Small intestine (tissue), 7 donors: ENCODE results near the gene LRRC56. TPM values are rescaled to one million over a fixed set of nuclear protein-coding genes. Genes with fewer than 3 reads are reported as not detected.

Experiments used
- DNase-seq, 2 donors: peaks; one replicate each; pipeline versions ENCODE4 v3.0.0 to v3.0.0-alpha.2; 2013
- FAIRE-seq: peaks from 2 replicates; lab custom pipeline; 2012; peaks lifted over from hg19 to GRCh38; lab: Jason Lieb, UNC
- H3K27ac ChIP-seq, 3 donors: one replicate each; pipeline ENCODE4 v1.5.1; 2013; ENCODE audit warnings: low read length in 2 of 3, mild to moderate bottlenecking in 2 of 3, control low read depth in 1 of 3, inconsistent platforms in 1 of 3, low read depth in 1 of 3, moderate library complexity in 1 of 3
- H3K27me3 ChIP-seq, 3 donors: one replicate each; pipeline ENCODE4 v1.6.1; 2013; ENCODE audit warnings: low read length in 3 of 3, inconsistent platforms in 1 of 3; ENCODE audit not compliant: control insufficient read depth in 3 of 3, insufficient read depth in 3 of 3
- H3K36me3 ChIP-seq, 3 donors: one replicate each; pipeline ENCODE4 v1.6.1; 2013; ENCODE audit warnings: low read length in 3 of 3, inconsistent platforms in 1 of 3, low read depth in 1 of 3, mild to moderate bottlenecking in 1 of 3, moderate library complexity in 1 of 3; ENCODE audit not compliant: control insufficient read depth in 3 of 3, insufficient read depth in 2 of 3
- H3K4me1 ChIP-seq, 3 donors: one replicate each; pipeline ENCODE4 v1.6.1; 2013; ENCODE audit warnings: low read length in 2 of 3, inconsistent platforms in 1 of 3, low read depth in 1 of 3, mild to moderate bottlenecking in 1 of 3, moderate library complexity in 1 of 3; ENCODE audit not compliant: control insufficient read depth in 3 of 3, insufficient read depth in 2 of 3
- H3K4me3 ChIP-seq, 3 donors: one replicate each; pipeline ENCODE4 v1.5.1; 2013; ENCODE audit warnings: low read length in 3 of 3, control low read depth in 1 of 3, inconsistent platforms in 1 of 3, low read depth in 1 of 3, mild to moderate bottlenecking in 1 of 3, moderate library complexity in 1 of 3
- H3K9me3 ChIP-seq, 2 donors: one replicate each; pipeline ENCODE4 v1.6.1; 2013; ENCODE audit warnings: low read depth in 1 of 2, low read length in 1 of 2; ENCODE audit not compliant: control insufficient read depth in 2 of 2, insufficient read depth in 1 of 2
- WGBS, 3 donors: extraction: QIAGEN DNeasy Blood & Tissue Kit; methylation state at CpG; one replicate each; pipeline ENCODE4 v1.1.7; 2013; 5-methylcytosine and 5-hydroxymethylcytosine counted together
- polyA plus RNA-seq, 4 donors: library from polyadenylated mRNA; stranded (reverse) in 3 of 4; unstranded in 1 of 4; fragments of 200-250 nt in 3 of 4; fragments of 120-200 nt in 1 of 4; gene quantifications; one replicate each; pipeline versions ENCODE4 v1.2.1 to v1.2.3, GENCODE V29; 2013
- donor health status: healthy with polysubstance abuse.
- donor health status: control.
- donor health status: control.
- donor health status: Bipolar disorder and iron deficiency.
- donor health status: healthy.

The LRRC56 gene
- polyA plus RNA-seq, 4 donors = 0.54 to 2.7 (median 1.0) TPM

- 71 to 79% (median 75%) methylated on average over 7 of the region's 7 CpGs for WGBS, 3 donors
- no peak for FAIRE-seq
- Histone ChIP-seq H3K4me1 (peaks cover 3 to 26% (median 7%) of the 10 kb centered on the region in 3 donors), H3K4me3 (peak overlapping the region in 2 of 3 donors; percentile 39 to 51), H3K36me3 (peaks cover 0 to 51% (median 2%) of the 10 kb centered on the region in 3 donors), H3K27ac (peak overlapping the region in 1 of 3 donors; percentile 68), H3K27me3 (no peaks in the 10 kb centered on the region), H3K9me3 (no peaks in the 10 kb centered on the region)
- DNase-seq = no peak
Measured at GRCh38 chr11:504994-505344, 32.4 kb upstream of the LRRC56 start.

GRCh38 chr11:506238-506994 is 30.9 kb upstream of the LRRC56 start:
- FAIRE-seq = no peak
- DNase-seq = peak; percentile 96 to 99
- Histone ChIP-seq H3K27me3 (no peaks in the 10 kb centered on the region), H3K27ac (peak overlapping the region; percentile 98 to 100 (median 99)), H3K4me3 (peak overlapping the region; percentile 65 to 79 (median 65)), H3K9me3 (no peaks in the 10 kb centered on the region), H3K4me1 (peaks cover 3 to 26% (median 7%) of the 10 kb centered on the region in 3 donors), H3K36me3 (peaks cover 0 to 49% (median 2%) of the 10 kb centered on the region in 3 donors)
- WGBS, 3 donors = 0% methylated on average over 53 to 71 of the region's 71 CpGs

- 1 to 3% (median 1%) methylated on average over 47 to 93 of the region's 93 CpGs for WGBS, 3 donors
- FAIRE-seq = no peak
Measured at GRCh38 chr11:506995-507726, 30.2 kb upstream of the LRRC56 start, which contains the start of gene RNH1. RNH1 (minus strand) TSS chr11:507242; CDS start chr11:502162, 5,080 bp downstream.

GRCh38 chr11:507727-508515 is 29.4 kb upstream of the LRRC56 start:
- FAIRE-seq (no peak), DNase-seq (no peak)
- peak overlapping the region; percentile 34 to 65 (median 45) for H3K4me3 ChIP-seq
- no peaks in the 10 kb centered on the region for H3K27me3 ChIP-seq
- peaks cover 0 to 40% (median 3%) of the 10 kb centered on the region in 3 donors for H3K36me3 ChIP-seq
- peak overlapping the region; percentile 11 to 56 (median 38) for H3K27ac ChIP-seq
- peaks cover 3 to 26% (median 7%) of the 10 kb centered on the region in 3 donors for H3K4me1 ChIP-seq
- 42 to 59% (median 57%) methylated on average over 43 to 45 of the region's 45 CpGs for WGBS, 3 donors
- H3K9me3 ChIP-seq = no peaks in the 10 kb centered on the region

More at GRCh38 chr11:506995-507726, 30.2 kb upstream of the LRRC56 start, which contains the start of gene RNH1:
- peak; percentile 95 for DNase-seq
- Histone ChIP-seq H3K36me3 (peaks cover 0 to 46% (median 3%) of the 10 kb centered on the region in 3 donors), H3K4me3 (peak within 1 kb of the TSS; percentile 65 to 79 (median 65)), H3K4me1 (peaks cover 3 to 26% (median 7%) of the 10 kb centered on the region in 3 donors), H3K9me3 (no peaks in the 10 kb centered on the region), H3K27me3 (no peaks in the 10 kb centered on the region), H3K27ac (peak within 1 kb of the TSS; percentile 98 to 100 (median 99))

- no peaks in the 10 kb centered on the region for H3K9me3 ChIP-seq
- peaks cover 3 to 23% (median 7%) of the 10 kb centered on the region in 3 donors for H3K4me1 ChIP-seq
- H3K36me3 ChIP-seq = peaks cover 0 to 46% (median 3%) of the 10 kb centered on the region in 3 donors
- DNase-seq (no peak), FAIRE-seq (no peak)
- no peak overlapping the region for H3K27ac ChIP-seq
- no peak overlapping the region for H3K4me3 ChIP-seq
- WGBS, 3 donors = 83 to 95% (median 92%) methylated on average over 5 of the region's 5 CpGs
- no peaks in the 10 kb centered on the region for H3K27me3 ChIP-seq
Measured at GRCh38 chr11:508956-509355, 28.4 kb upstream of the LRRC56 start.

GRCh38 chr11:512761-513595 is 24.3 kb upstream of the LRRC56 start:
- H3K9me3 ChIP-seq = peaks cover 0 to 19% of the 10 kb centered on the region in 2 donors
- H3K4me1 ChIP-seq = no peaks in the 10 kb centered on the region
- peaks cover 0 to 57% (median 3%) of the 10 kb centered on the region in 3 donors for H3K36me3 ChIP-seq
- DNase-seq = no peak
- no peaks in the 10 kb centered on the region for H3K27me3 ChIP-seq
- no peak for FAIRE-seq
- no peak overlapping the region for H3K4me3 ChIP-seq
- no peak overlapping the region for H3K27ac ChIP-seq
- 91 to 93% (median 93%) methylated on average over 29 of the region's 29 CpGs for WGBS, 3 donors

- Histone ChIP-seq H3K4me1 (no peaks in the 10 kb centered on the region), H3K27me3 (no peaks in the 10 kb centered on the region), H3K36me3 (peaks cover 0 to 45% (median 3%) of the 10 kb centered on the region in 3 donors), H3K4me3 (no peak overlapping the region), H3K9me3 (peaks cover 0 to 28% of the 10 kb centered on the region in 2 donors), H3K27ac (no peak overlapping the region)
- FAIRE-seq = no peak
- no peak for DNase-seq
- WGBS, 3 donors = 87 to 92% (median 91%) methylated on average over 10 of the region's 10 CpGs
Measured at GRCh38 chr11:514606-515005, 22.7 kb upstream of the LRRC56 start.
